Astrocyte of the hippocampus (primary cell): ENCODE results near the gene CCDC57.
"Not testable (repeated sequence)": the region's sequence is repeated elsewhere in the genome, so short reads cannot be mapped to it uniquely, and the experiment has no call there.

Experiments
- DNase-seq: peaks from one replicate; pipeline ENCODE4 v3.0.0; 2011; ENCODE audit warnings: low read depth, low spot score

CCDC57 gene

DNA sequence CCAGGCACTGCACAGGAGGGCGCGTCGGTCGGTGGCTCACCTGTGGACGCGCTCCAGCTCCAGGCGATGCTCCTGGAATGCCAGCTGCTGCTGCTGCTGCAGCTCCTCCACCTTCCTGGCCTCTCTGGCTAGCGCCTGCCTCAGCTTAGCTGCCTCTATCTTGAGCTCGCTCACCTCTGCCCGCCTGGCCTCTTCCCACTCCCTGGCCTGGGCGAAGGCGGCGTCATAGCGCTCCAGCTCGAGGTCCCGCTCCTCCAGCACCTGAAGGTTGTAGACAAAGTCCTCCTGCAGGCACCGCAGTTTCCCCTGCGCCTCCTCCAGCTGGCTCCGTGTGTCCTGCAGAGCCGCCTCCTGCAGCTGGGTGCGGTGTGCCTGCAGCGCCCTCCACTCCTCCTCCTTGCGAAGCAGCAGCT is 11.1 kb downstream of the CCDC57 start:
- no peak for DNase-seq

GRCh38 chr17:82200743-82201497 is 11.7 kb downstream of the CCDC57 start:
- no peak for DNase-seq

- DNase-seq: no peak
Observed at GRCh38 chr17:82200135-82200534, 12.5 kb downstream of the CCDC57 start.

DNA sequence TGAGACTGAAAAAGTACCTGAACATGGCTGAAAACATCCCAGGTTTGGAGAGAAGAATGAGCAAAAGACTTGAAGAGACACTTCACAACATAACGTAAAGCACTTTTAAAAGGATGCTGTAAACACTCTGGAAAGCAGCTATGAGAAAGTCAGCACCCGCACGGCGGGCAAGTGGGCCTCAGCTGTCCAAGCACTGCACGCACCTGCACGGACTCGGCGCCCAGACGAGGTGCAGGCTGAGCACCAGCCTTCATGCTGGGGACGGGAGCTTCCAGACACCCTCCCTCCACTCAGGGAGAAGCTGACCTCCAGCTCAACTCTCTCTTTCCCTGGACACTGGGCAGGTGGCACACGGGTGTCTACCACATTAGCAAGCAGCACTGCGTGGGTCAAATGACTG is 13.1 kb downstream of the CCDC57 start:
- no peak for DNase-seq

- no peak for DNase-seq
Observed at GRCh38 chr17:82198092-82198491, 14.6 kb downstream of the CCDC57 start.

DNA sequence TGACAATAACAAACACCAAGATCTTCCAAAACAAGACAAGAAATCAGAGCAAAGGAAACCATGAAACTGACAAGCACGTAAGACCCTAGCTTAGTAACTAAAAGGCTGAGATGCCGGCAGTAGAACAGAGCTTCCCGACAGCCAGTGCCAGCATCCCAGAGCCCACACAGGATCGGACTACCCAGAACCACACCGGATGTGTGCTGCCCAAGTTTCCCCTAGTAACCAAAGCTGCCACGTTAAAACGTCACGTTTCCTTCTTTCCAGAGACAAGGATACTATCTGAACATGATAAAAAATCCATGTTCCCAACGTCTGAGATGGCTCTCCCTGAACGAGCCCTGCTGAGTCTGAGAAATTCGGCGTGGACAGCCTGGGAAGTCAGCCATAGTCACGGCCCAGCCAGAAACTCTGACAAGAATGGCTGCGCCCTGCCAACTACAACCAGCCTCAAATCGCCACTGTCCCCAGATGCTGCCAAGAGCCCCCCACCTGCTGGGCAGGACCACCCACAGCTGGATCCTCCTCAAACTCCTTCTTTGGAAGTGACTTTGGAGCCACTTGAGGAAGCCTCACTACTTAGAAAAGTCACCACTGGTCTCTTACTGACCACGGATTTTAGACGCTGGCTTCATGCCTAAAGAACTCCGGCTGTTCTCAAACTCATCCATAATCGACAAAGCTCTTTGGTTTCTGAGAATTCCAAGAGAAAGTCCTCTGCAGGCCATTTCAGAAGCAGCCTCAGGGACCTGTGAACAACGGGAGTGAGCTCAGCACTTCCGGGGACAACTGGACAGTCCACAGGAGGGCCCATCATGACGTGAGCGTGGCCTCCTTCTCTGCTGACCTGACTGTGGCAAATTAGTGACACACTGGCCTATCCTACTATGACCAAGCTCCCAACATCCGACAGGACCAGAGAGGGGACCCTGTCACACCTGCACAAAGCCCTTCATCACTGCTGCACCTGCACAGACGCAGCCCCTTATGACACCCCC is 16.7 kb downstream of the CCDC57 start:
- no peak for DNase-seq

GRCh38 chr17:82194765-82195164 is 17.9 kb downstream of the CCDC57 start:
- no peak for DNase-seq

- no peak for DNase-seq
Observed at GRCh38 chr17:82193520-82194220, 19.0 kb downstream of the CCDC57 start.

GRCh38 chr17:82193050-82193449 is 19.6 kb downstream of the CCDC57 start:
- not testable (repeated sequence) for DNase-seq

DNA sequence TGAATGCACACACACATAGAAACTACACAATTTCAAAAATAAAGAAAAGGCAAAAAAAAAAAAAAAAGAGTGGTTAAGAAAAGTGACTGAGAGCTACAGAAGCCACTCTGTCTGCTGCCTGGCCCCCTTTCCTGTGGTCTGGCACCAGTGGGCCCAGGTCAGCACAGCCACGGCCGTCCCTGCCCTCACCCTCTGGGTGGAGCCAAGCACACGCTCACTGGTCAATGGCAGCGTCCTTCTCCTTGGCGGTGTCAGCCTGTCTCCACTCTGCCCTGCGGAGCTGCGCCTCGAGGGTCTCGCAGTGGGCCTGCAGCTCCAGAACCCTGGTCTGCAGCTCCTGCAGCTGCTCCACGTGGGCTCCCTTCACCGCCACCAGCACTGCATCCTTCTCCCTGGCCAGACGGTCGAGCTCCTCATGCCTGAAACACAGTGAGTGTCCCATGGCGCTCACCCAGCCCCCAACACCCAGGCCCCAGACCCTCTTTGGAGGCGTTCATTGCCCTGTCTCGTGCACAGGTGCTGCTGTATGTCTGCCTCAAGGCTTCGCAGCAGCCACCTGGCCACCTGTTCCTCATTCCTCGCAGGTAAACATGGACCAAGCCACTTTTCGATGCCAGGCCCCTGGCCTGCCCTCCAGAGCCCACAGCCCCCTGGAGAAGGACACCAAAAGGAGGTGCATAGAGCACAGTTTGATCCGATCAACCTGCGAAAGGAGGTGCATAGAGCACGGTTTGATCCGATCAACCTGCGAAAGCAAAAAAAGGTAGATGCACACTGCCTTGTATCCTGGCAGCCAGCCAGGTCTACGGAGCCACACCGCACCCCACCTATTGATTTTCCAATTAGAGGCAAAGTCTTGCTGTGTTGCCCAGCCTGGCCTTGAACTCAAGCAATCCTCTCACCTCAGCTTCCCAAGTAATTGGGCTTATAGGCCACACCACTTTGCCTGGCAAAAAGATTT is 24.4 kb downstream of the CCDC57 start:
- no peak for DNase-seq

DNA sequence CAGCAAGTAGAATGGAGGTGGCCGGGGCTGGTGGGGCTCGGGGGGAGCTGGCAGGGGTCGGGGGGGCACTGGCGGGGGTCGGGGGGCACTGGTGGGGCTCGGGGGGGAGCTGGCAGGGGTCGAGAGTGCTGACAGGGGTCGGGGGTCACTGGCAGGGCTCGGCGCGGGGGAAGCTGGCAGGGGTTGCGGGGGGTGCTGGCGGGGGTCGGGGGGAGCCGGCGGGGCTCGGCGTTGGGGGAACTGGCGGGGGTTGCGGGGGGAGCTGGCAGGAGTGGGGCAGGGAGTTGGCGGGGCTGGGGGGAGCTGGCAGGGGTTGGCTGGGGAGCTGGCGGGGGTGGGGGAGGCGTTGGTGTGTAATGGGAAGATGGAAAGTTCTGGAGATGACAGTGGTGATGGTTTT is 25.1 kb downstream of the CCDC57 start:
- DNase-seq: no peak

DNA sequence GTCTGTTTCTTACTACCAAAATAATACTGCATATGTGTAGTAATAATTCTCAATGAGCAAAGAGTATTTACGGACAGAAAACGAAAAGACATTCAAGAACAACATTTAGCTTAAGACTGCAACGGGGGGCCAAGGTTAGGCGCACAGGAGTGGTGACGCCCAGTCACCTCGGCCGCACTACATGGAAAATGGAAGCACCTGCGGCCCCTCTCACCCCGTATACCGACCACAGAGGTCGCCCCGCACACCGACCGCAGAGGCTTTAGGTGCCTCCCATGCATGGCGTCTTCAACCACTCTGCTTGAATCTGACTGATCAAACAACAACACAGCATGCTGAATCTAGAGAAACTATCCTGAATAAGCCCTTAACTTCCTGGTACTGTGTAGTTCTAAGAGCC is 26.4 kb downstream of the CCDC57 start:
- no peak for DNase-seq

GRCh38 chr17:82184761-82185160 is 27.9 kb downstream of the CCDC57 start:
- DNase-seq: no peak

- no peak for DNase-seq
Observed at GRCh38 chr17:82180776-82181528, 31.7 kb downstream of the CCDC57 start.

DNA sequence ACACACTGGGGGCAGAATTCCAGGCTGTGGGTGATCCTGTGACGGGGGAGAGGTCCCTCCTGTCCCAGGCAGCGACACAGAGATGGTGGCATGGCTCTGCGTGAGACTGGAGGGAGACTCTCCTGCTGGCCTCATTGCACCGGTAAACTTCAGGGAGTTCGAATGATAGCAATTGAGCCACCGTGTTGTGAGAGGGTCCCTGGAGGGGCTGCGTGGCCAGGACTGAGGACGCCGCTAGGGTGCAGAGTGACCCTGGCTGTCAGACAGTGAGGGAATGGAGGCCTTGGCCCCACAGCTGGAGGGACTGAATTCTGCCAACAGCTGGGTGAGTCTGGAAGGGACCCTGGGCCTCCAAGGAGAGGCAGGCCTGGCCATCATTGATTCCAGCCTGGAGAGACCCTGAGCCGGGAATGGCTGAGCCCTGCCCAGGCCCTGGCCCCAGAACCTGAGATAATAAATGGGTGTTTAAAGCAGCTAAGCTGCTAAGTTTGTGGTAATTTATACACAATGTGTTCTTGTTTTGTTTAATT is 32.6 kb downstream of the CCDC57 start:
- DNase-seq: no peak

- no peak for DNase-seq
Observed at GRCh38 chr17:82179412-82179811, 33.2 kb downstream of the CCDC57 start.

- no peak for DNase-seq
Observed at GRCh38 chr17:82178499-82179261, 34.0 kb downstream of the CCDC57 start.

GRCh38 chr17:82177761-82178498 is 34.7 kb downstream of the CCDC57 start:
- no peak for DNase-seq
